Measurements from ENCODE around the gene LRTM2. TPM values are rescaled to one million over a fixed set of nuclear protein-coding genes. Genes with fewer than 3 reads are reported as not detected.

Gene LRTM2
- total RNA-seq, 2 experiments from 2014 or later: 0.11 TPM; not detected in 1

DNA sequence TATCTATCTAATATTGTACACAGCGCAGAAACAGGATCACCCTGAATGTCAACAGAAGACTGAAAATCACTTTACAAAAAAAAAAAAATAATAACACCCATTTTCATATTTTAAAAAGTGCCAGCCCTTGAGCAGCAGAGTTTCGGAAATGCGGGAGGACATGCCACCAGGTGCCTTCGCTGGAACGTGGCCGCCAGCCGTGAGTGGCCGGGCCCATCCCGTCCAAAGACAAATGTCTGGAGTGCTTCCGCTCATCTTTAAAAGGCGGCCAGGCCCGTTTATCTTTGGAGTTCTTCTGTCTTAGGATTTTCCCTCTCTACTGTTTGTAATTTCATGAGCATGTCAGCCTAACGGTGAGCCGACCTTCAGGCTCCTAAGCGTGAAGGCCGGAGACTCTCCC lies 43.5 kb downstream of the LRTM2 start:
- ATAC-seq (ENCODE audit: poor library complexity): no peak
- TF ChIP-seq, protein P1, sequence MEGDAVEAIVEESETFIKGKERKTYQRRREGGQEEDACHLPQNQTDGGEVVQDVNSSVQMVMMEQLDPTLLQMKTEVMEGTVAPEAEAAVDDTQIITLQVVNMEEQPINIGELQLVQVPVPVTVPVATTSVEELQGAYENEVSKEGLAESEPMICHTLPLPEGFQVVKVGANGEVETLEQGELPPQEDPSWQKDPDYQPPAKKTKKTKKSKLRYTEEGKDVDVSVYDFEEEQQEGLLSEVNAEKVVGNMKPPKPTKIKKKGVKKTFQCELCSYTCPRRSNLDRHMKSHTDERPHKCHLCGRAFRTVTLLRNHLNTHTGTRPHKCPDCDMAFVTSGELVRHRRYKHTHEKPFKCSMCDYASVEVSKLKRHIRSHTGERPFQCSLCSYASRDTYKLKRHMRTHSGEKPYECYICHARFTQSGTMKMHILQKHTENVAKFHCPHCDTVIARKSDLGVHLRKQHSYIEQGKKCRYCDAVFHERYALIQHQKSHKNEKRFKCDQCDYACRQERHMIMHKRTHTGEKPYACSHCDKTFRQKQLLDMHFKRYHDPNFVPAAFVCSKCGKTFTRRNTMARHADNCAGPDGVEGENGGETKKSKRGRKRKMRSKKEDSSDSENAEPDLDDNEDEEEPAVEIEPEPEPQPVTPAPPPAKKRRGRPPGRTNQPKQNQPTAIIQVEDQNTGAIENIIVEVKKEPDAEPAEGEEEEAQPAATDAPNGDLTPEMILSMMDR (IDR thresholded peaks at IDR 0.05): no peak
- DNase-seq: no peak
- H3K4me1 Mint-ChIP-seq (ENCODE audit: low read depth): no peaks in the 10 kb centered on the region
- ChIA-PET CTCF (no interaction called here), POLR2A (no interaction called here)
- Histone ChIP-seq H3K4me3 (ENCODE audit: low read length) (no peak overlapping the region), H3K9me3 (ENCODE audit: control insufficient read depth in 1 of 2, insufficient read depth in 1 of 2, low read length in 2 of 2) (peaks cover 0 to 8% of the 10 kb centered on the region in 2 experiments), H3K4me1 (ENCODE audit: insufficient read depth, low read length) (no peaks in the 10 kb centered on the region), H3K27me3 (ENCODE audit: control insufficient read depth in 1 of 2, insufficient read depth in 2 of 2, low read length in 2 of 2) (peaks cover 0 to 15% of the 10 kb centered on the region in 2 experiments), H3K27ac (ENCODE audit: low read depth in 1 of 2, low read length in 2 of 2) (no peak overlapping the region), H3K36me3 (ENCODE audit: insufficient read depth, low read length) (no peaks in the 10 kb centered on the region)
- peaks cover 64% of the 10 kb centered on the region for H3K27me3 Mint-ChIP-seq
- no peak overlapping the region for H3K27ac Mint-ChIP-seq
- peaks cover 4% of the 10 kb centered on the region for H3K9me3 Mint-ChIP-seq
- intact Hi-C loops (cut with DNase I, micrococcal nuclease): no loop called here
- H3K4me3 Mint-ChIP-seq: no peak overlapping the region
- no peaks in the 10 kb centered on the region for H3K36me3 Mint-ChIP-seq (ENCODE audit: low read depth)

DNA sequence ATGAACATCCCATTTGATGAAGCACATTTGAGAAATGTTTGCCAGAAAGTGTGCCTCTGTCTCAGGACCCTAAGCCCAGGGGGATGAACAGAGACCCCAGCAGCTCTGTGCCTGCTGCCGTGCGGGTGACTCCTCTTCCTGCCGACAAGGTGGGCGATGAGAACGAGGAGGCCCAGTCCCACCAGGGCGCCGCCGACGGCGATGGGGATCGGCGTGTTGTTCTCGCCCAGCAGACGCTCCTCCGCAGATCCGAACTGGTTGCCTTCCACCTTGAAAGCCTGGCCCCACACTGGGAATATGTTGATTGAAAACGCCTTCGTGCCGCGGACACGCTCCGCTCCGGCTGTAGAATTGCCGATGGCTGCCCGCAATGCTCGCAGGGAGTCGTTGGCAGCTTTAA lies 44.1 kb downstream of the LRTM2 start:
- intact Hi-C loops (cut with DNase I, micrococcal nuclease): no loop called here
- H3K27me3 Mint-ChIP-seq: peaks cover 61% of the 10 kb centered on the region
- Histone ChIP-seq H3K4me1 (ENCODE audit: insufficient read depth, low read length) (no peaks in the 10 kb centered on the region), H3K27ac (ENCODE audit: low read depth in 1 of 2, low read length in 2 of 2) (no peak overlapping the region), H3K9me3 (ENCODE audit: control insufficient read depth in 1 of 2, insufficient read depth in 1 of 2, low read length in 2 of 2) (peaks cover 0 to 8% of the 10 kb centered on the region in 2 experiments), H3K36me3 (ENCODE audit: insufficient read depth, low read length) (no peaks in the 10 kb centered on the region), H3K27me3 (ENCODE audit: control insufficient read depth in 1 of 2, insufficient read depth in 2 of 2, low read length in 2 of 2) (peaks cover 0 to 17% of the 10 kb centered on the region in 2 experiments), H3K4me3 (ENCODE audit: low read length) (no peak overlapping the region)
- ChIA-PET CTCF (no interaction called here), POLR2A (no interaction called here)
- H3K36me3 Mint-ChIP-seq (ENCODE audit: low read depth): no peaks in the 10 kb centered on the region
- DNase-seq: no peak
- H3K9me3 Mint-ChIP-seq: peaks cover 5% of the 10 kb centered on the region
- no peaks in the 10 kb centered on the region for H3K4me1 Mint-ChIP-seq (ENCODE audit: low read depth)
- no peak for ATAC-seq (ENCODE audit: poor library complexity)
- H3K27ac Mint-ChIP-seq: no peak overlapping the region
- no peak overlapping the region for H3K4me3 Mint-ChIP-seq
- TF ChIP-seq, protein P1 (IDR thresholded peaks at IDR 0.05): no peak

DNA sequence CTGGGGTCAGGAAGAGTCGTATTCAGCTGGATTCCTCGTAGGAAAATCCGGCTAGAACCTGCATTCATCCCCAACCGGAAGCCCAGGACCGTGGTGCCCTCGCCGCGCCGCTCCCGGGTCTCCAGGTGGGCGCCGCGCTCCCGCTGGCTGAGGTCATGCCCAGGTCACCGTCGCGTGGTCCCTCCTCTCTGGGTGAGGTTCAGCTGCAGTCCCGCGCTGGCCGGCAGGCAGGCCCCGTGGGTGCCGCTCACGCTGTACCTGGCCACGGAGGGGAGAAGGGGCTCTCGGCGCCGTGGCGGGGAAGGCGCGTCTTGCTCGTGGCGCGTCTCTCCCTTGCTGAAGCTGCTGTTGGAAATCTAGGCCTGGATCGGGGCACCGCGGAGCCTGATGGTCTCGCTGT lies 44.5 kb downstream of the LRTM2 start:
- TF ChIP-seq, protein P1 (IDR thresholded peaks at IDR 0.05): no peak
- POLR2A ChIA-PET: no interaction called here

More for the DNA sequence above, 44.5 kb downstream of the LRTM2 start:
- Mint-ChIP-seq H3K4me1 (ENCODE audit: low read depth) (no peaks in the 10 kb centered on the region), H3K27ac (no peak overlapping the region), H3K9me3 (peaks cover 8% of the 10 kb centered on the region), H3K27me3 (peaks cover 60% of the 10 kb centered on the region), H3K4me3 (no peak overlapping the region), H3K36me3 (ENCODE audit: low read depth) (no peaks in the 10 kb centered on the region)
- intact Hi-C loops (cut with DNase I, micrococcal nuclease): no loop called here
- Histone ChIP-seq H3K27ac (ENCODE audit: low read depth in 1 of 2, low read length in 2 of 2) (no peak overlapping the region), H3K4me3 (ENCODE audit: low read length) (no peak overlapping the region), H3K27me3 (ENCODE audit: control insufficient read depth in 1 of 2, insufficient read depth in 2 of 2, low read length in 2 of 2) (peaks cover 0 to 19% of the 10 kb centered on the region in 2 experiments), H3K4me1 (ENCODE audit: insufficient read depth, low read length) (no peaks in the 10 kb centered on the region), H3K36me3 (ENCODE audit: insufficient read depth, low read length) (no peaks in the 10 kb centered on the region), H3K9me3 (ENCODE audit: control insufficient read depth in 1 of 2, insufficient read depth in 1 of 2, low read length in 2 of 2) (peaks cover 0 to 8% of the 10 kb centered on the region in 2 experiments)
- CTCF ChIA-PET: no interaction called here
- no peak for ATAC-seq (ENCODE audit: poor library complexity)
- DNase-seq: no peak
